H1 (cell line): ENCODE measurements around the gene CAPN2. TPM values are rescaled to one million over a fixed set of nuclear protein-coding genes. Genes with fewer than 3 reads are reported as not detected.

Experiments
- ASH2L ChIP-seq: fragments of 200-600, 300-600 bp; sonication (generic); IDR thresholded peaks from one replicate; pipeline ENCODE4 v1.7.1; 2017; ENCODE audit warnings: low read length
- ATF3 ChIP-seq: IDR thresholded peaks from 2 replicates; pipeline ENCODE4 v1.6.1; 2011; ENCODE audit warnings: low read depth, mild to moderate bottlenecking, low read length; ENCODE audit not compliant: insufficient read depth
- CHD7 ChIP-seq: fragments of 300-600 bp; sonication (generic); IDR thresholded peaks from 2 replicates; pipeline ENCODE4 v1.7.1; 2012; ENCODE audit warnings: low read length, moderate library complexity, mild to moderate bottlenecking, inconsistent platforms; ENCODE audit not compliant: insufficient replicate concordance
- CTCF ChIP-seq, 3 experiments: IDR thresholded peaks; 1 replicate in 2 of 3; 2 replicates in 1 of 3; pipeline versions ENCODE4 v1.5.1 to v1.6.1; 2011; ENCODE audit warnings: low read length in 3 of 3, mild to moderate bottlenecking in 3 of 3, inconsistent platforms in 2 of 3, low read depth in 1 of 3, moderate library complexity in 1 of 3; ENCODE audit not compliant: insufficient read depth in 1 of 3; ENCODE audit errors: control extremely low read depth in 1 of 3
- EP300 ChIP-seq, 2 experiments: IDR thresholded peaks; 1 replicate in 1 of 2; 2 replicates in 1 of 2; pipeline ENCODE4 v1.6.1; 2011 to 2012; ENCODE audit warnings: low read depth in 2 of 2, low read length in 2 of 2, mild to moderate bottlenecking in 2 of 2, borderline replicate concordance in 1 of 2, inconsistent platforms in 1 of 2, moderate library complexity in 1 of 2
- FOSL1 ChIP-seq: IDR thresholded peaks from 2 replicates; pipeline ENCODE4 v1.6.1; 2011; ENCODE audit warnings: mild to moderate bottlenecking, low read depth, low read length, moderate library complexity; ENCODE audit not compliant: insufficient read depth
- GTF2F1 ChIP-seq: IDR thresholded peaks from 2 replicates; pipeline ENCODE4 v1.6.1; 2012; ENCODE audit warnings: low read depth, low read length, improper control_type of control experiment, borderline replicate concordance
- SP1 ChIP-seq: IDR thresholded peaks from 2 replicates; pipeline ENCODE4 v1.6.1; 2011; ENCODE audit warnings: low read depth, low read length
- polyA plus RNA-seq, 7 experiments: library from polyadenylated mRNA; depleted of rRNA in 3 of 7; stranded (reverse) in 5 of 7; unstranded in 2 of 7; fragments of >200 nt in 5 of 7; fragments of 200-250 nt in 2 of 7; gene quantifications; 1 replicate in 5 of 7; 2 replicates in 1 of 7; 4 replicates in 1 of 7; pipeline versions ENCODE4 v1.2.1 to v1.2.3, GENCODE V29; 2011 to 2013; ENCODE audit warnings: missing spikeins in 2 of 7, mixed read lengths in 2 of 7
- total RNA-seq: library from RNA; stranded (reverse); fragmentation: NEBNext Ultra II Directional; extraction: Animal tissue kit (Norgen Biotek cat#: 25700); gene quantifications from 2 replicates; pipeline ENCODE4 v1.2.1, GENCODE V29; 2021

CAPN2 gene
- total and polyA plus RNA-seq, 2 of the 8 experiments (the other 6 are each of a cell fraction or from before 2014, with no cell fraction given) = 9.2 to 10.3 TPM

GRCh38 chr1:223775054-223775453 lies 62.7 kb downstream of the CAPN2 start (continued):
- TF ChIP-seq CHD7 = no peak
- no peak for TF ChIP-seq GTF2F1
- no peak for TF ChIP-seq EP300 (IDR thresholded peaks at IDR 0.05; ENCODE audit: borderline replicate concordance in 1 of 2, low read depth in 2 of 2, low read length in 2 of 2)
- no peak for TF ChIP-seq SP1
- TF ChIP-seq FOSL1 = no peak
- no peak for TF ChIP-seq ASH2L
- no peak for TF ChIP-seq CTCF (IDR thresholded peaks at IDR 0.05; ENCODE audit: control extremely low read depth in 1 of 3, insufficient read depth in 1 of 3, low read depth in 1 of 3, low read length in 3 of 3)
- TF ChIP-seq ATF3 = no peak
